ENCODE results near the gene MUCL3. TPM values are rescaled to one million over a fixed set of nuclear protein-coding genes. Genes with fewer than 3 reads are reported as not detected.

MUCL3 gene
- total RNA-seq, 1 experiment from 2014 or later: 0.15 TPM

GRCh38 chr6:30900863-30901417 lies 39.8 kb upstream of the MUCL3 start:
- intact Hi-C loops (cut with micrococcal nuclease): no loop called here
- ChIA-PET POLR2A (no interaction called here), CTCF (no interaction called here), RAD21 (ENCODE audit: low non-redundant PET in 1 of 2, low total read pairs in 2 of 2, uncharacterized antibody in 2 of 2, unreplicated experiment in 2 of 2) (interaction anchor here in 1 of 2 experiments (0.7 kb wide), 1 partner anchor 18 kb away, joined by 3 read pairs; no protein-coding TSS in a partner anchor)
- Histone ChIP-seq H3K4me3 (replicated peaks in 1 of 2; ENCODE audit: low read depth in 1 of 2, low read length in 2 of 2) (no peak overlapping the region), H3K27ac (ENCODE audit: low read depth, low read length) (no peak overlapping the region), H3K79me2 (ENCODE audit: insufficient read depth, low read length) (no peaks in the 10 kb centered on the region), H3K36me3 (ENCODE audit: control insufficient read depth in 1 of 2, insufficient read depth in 2 of 2, low read length in 2 of 2) (peaks cover 22 to 25% of the 10 kb centered on the region in 2 experiments; a peak in 3 of 4 replicates), H3K4me2 (ENCODE audit: low read length) (no peak overlapping the region), H4K20me1 (ENCODE audit: insufficient read depth) (no peaks in the 10 kb centered on the region), H3K27me3 (ENCODE audit: insufficient read depth, low read length) (no peaks in the 10 kb centered on the region), H3K9me2 (ENCODE audit: insufficient read depth) (no peaks in the 10 kb centered on the region), H3K9ac (ENCODE audit: low read length) (no peak overlapping the region), H3K4me1 (ENCODE audit: control insufficient read depth in 1 of 2, insufficient read depth in 2 of 2, low read length in 2 of 2) (no peaks in the 10 kb centered on the region), H2AFZ (ENCODE audit: low read depth, low read length, poor library complexity, severe bottlenecking) (no peak overlapping the region), H3K9me3 (ENCODE audit: control insufficient read depth in 1 of 2, insufficient read depth in 1 of 2, low read depth in 1 of 2, low read length in 2 of 2) (no peaks in the 10 kb centered on the region)
- ATAC-seq (no peak), DNase-seq (ENCODE audit: low read depth, low spot score) (no peak)
- BruUV-seq (replicated peaks): no TSS peak
- TF ChIP-seq CEBPB (IDR thresholded peaks at IDR 0.05; ENCODE audit: low read depth) (no peak), JUND (IDR thresholded peaks at IDR 0.05) (no peak), ELF1 (IDR thresholded peaks at IDR 0.05; ENCODE audit: borderline replicate concordance, low read depth) (no peak), ZBTB33 (IDR thresholded peaks at IDR 0.05; ENCODE audit: extremely low read depth, insufficient replicate concordance, low read length) (no peak), REST (IDR thresholded peaks at IDR 0.05; ENCODE audit: low read depth) (no peak), FOSL1 (IDR thresholded peaks at IDR 0.05; ENCODE audit: low read depth) (no peak), ZFX (IDR thresholded peaks at IDR 0.05) (no peak)
